Gastroesophageal sphincter (tissue), 3 donors: ENCODE data around the gene TRIM32.

Experiments
- CTCF ChIP-seq, 4 experiments: fragments of 200-600 bp in 2 of 4; fragments of 450-650 bp in 2 of 4; sonication (generic) in 1 of 4; IDR thresholded peaks; one replicate each; pipeline ENCODE4 v1.5.1; 2017 to 2019; ENCODE audit warnings: antibody characterized with exemption in 4 of 4, mild to moderate bottlenecking in 2 of 4, moderate library complexity in 2 of 4
- POLR2AphosphoS5 ChIP-seq: sonication (generic); formaldehyde crosslinking; IDR thresholded peaks from one replicate; pipeline ENCODE4 v1.6.1; 2017; ENCODE audit warnings: antibody characterized with exemption

GRCh38 chr9:116706310-116707290, 19.5 kb downstream of the TRIM32 start:
- no peak for TF ChIP-seq CTCF (IDR thresholded peaks at IDR 0.05)
- no peak for TF ChIP-seq POLR2AphosphoS5
